Neural cell (in vitro differentiated cells): ENCODE results near the gene INPP5D.

Source experiments
- CTCF ChIP-seq: fragments of 450-650 bp; IDR thresholded peaks from 2 replicates; pipeline ENCODE4 v1.5.1; 2014; ENCODE audit warnings: antibody characterized with exemption, mild to moderate bottlenecking, moderate library complexity; ENCODE audit not compliant: poor library complexity, severe bottlenecking
- POLR2AphosphoS5 ChIP-seq: IDR thresholded peaks from 2 replicates; pipeline ENCODE4 v1.6.1; 2012

GRCh38 chr2:233088972-233089345 is 28.8 kb downstream of the INPP5D start:
- TF ChIP-seq POLR2AphosphoS5 (no peak), CTCF (no peak)
